T-helper 1 cell treated with Interleukin-12 subunit alpha and Interleukin-12 subunit beta and Interleukin-4 antibody, amounts not matched to agents 30 ng/mL and 1 ng/mL, for 36 hours (primary cell): ENCODE results near the gene LRBA. TPM values are rescaled to one million over a fixed set of nuclear protein-coding genes. Genes with fewer than 3 reads are reported as not detected.
"Not testable (repeated sequence)": the region's sequence is repeated elsewhere in the genome, so short reads cannot be mapped to it uniquely, and the experiment has no call there.

Experiments used
- intact Hi-C: fragments of 100-400 bp; cut with micrococcal nuclease; formaldehyde crosslinking; loops from one replicate; pipeline ENCODE4 v1.15.1; 2024
- total RNA-seq: library from RNA; stranded (reverse); gene quantifications from 2 replicates; pipeline ENCODE4 v1.2.3, GENCODE V29; 2022

The LRBA gene
- total RNA-seq, 1 donor from 2014 or later: 49.3 TPM

DNA sequence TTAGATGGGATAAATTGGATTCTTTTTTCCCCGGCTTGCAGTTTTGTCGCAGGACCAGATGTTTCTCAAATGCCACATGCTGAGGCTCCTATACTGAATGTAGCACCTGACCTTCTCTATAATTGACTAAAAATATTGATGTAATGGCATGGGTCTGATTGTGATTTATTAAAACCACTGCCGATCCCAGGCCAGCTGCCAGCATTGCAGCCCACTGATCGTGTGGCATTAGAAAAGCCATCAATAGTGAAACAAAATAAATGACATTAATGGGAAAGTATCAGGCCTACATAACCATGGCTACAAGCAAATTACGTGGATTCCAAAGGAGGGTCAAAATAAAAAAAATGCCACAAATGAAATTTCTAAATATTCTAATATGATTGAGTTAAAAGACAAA lies 334.4 kb downstream of the LRBA start:
- intact Hi-C loops: no loop called here

DNA sequence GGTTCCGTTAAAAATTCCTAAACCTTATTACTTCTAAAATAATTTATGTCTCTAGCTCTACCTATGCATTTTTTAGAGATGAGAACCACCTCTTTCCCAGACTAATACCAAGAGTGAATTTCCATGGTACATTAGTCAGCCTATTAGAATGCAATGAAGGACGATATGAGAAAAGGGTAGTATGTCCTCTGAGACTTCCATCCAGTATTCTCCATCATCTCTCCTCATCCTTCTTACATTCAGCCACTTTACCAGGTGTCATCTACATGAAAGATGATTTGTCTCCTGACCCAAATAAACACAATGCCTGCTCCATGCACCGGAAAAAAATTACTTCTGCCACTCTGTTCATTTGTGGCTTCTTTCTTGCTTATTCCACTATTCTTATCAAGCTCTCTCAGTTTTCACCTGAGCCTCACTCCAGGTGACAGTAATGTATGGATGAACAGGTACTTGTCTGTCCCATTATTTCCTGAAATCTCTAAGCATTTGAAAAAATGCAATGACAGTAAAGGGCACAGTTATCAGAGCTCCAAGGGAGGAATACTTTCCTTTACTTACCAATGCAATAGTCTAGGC lies 335.2 kb downstream of the LRBA start:
- intact Hi-C loops: no loop called here

DNA sequence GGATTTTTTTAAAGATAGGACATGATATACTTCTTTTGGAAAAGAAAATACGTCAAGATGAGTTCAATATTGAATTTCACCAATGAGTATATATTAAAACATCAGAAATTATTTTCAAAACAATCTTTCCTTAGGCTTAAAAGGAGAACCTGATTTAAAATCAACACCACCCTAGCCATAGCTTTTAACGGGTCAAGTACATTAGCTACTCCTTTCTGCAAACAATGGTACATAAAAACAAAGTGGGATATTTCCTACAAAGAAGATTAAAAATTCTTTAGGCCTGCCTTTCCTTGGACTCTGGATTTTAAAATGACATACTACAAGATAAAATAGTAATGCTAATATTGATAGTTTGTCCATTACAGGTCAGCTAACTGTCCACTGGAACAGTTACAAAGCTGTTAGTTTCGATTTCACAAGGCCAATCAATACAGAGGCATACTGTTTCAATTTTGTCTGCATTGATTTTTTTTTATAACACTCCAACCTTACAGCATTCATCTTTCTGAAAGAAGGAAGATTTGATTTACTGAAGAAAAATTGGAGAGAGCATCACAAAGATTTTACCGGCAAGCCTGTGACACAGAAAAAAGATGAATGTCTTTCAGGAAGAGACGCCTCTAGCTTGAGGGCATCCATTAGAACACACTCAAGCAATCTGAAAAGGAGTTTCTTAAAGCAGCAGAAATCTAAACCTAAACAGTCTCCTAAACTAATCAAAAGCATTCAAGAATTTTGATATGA lies 335.9 kb downstream of the LRBA start:
- intact Hi-C loops: no loop called here

DNA sequence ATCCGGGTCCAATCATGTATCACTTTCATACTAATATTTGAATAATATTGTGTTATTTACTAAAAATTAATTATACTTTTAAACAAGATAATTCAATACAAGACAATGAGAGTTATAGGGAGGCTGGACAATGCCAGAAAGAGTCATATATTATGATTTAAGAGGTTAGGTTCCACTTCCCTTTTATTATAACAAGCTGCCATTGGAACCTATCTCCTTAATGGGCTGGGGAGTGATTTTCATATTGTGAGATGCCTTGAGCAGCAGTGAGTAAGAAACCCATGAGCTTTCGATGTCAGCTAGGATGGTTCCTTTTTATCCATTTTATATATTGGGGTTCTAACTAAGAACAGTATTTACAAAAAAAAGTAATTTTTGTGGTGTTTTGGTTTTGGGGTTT lies 341.3 kb downstream of the LRBA start:
- intact Hi-C loops: no loop called here

DNA sequence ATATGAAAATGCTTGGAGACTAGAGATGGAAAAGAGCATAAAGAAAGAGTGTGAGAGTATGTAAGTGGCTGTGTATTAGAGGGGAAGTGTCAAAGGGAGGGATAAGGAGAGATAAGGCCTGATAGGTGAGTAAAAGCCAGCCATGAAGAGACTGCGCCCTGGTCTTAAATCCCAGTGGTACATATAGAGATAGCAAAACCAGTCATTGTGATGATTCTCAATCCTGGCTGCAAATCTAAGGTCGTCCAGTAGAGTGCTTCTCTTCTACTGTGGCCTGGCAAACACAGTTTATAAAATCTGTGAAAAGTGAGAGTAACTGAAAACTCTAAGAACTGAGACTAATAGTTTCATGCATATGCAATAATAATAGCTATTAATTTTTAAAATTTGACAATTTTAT lies 346.3 kb downstream of the LRBA start:
- intact Hi-C loops: no loop called here

DNA sequence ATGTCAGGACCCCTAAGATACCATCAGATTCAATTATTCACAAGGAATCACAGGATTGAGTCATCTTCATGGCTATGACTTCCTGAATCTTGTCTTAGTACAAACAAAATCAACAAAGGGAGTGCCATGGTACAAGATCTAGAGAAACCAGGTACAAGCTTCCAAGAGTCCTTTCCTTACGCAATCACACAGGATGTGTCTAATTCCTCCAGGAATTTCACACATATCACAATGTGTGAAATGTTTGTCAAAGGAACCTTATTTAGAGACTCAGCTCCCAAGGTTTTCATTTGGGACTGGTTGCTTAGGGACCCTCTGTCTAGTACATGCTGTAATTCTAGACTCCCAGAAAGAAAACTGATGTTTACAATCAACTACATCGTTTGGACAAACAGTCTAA lies 350.1 kb downstream of the LRBA start:
- intact Hi-C loops: no loop called here

DNA sequence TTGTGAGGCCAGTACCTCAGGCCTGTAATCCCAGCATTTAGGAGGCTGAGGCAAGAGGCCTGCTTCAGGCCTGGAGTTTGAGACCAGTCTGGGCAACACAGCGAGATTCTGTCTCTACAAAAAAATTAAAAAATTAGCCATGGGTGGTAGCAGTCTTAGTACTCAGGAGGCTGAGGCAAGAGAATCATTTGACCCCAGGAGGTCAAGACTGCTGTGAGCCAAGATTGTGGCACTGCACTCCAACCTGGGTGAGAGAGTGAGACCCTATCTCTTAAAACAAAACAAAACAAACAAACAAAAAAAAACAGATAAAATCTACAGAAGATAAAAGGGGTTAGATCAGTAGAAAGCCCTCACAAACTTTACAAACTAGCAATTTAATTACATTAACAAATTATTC lies 352.4 kb downstream of the LRBA start:
- intact Hi-C loops: no loop called here

DNA sequence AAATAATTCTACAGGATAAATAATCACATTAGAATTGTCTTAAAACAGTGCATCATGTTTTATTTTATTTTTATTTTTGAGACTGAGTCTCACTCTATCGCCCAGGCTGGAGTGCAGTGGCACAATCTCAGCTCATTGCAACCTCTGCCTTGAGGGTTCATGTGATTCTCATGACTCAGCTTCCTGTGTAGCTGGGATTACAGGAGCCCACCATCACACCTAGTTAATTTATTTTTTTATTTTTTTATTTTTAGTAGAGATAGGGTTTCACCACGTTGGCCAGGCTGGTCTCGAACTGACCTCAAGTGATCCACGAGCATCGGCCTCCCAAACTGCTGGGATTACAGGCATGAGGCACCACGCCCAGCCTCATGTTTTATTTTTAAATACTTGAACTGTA lies 353.5 kb downstream of the LRBA start:
- intact Hi-C loops: not testable (repeated sequence)

DNA sequence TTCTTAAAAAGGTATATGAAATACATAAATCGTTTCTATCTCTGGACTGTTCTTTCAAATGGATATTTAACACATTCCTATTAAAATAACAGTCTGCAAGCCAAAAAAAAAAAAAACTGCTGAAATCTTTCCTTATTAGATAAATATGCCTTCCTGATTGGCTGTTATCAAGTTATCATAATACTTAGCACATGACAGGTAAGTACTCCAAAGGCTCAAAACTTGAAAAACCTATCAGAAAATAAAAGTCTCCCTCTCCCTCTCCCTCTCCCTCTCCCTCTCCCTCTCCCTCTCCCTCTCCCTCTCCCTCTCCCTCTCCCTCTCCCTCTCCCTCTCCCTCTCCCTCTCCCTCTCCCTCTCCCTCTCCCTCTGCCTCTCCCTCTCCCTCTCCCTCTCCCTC lies 356.8 kb downstream of the LRBA start:
- intact Hi-C loops: not testable (repeated sequence)

DNA sequence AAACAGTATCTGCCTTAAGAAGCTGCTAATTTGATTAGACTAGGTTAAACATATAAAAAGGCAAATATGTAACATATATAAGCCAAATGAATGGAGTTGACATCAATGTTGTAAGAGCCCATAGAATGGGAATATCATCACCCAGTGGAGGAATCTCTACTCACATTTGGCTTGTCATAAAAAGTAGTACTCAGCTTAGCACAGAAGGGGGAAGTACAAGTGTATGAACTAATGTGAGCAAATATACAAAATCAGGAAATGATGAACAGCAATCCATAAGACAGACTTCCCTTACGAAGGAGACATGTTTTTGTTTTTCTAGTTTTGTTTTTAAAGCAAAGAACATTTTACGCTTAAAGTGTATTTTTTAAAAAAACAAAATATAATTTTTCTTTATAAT lies 358.2 kb downstream of the LRBA start:
- intact Hi-C loops: no loop called here

DNA sequence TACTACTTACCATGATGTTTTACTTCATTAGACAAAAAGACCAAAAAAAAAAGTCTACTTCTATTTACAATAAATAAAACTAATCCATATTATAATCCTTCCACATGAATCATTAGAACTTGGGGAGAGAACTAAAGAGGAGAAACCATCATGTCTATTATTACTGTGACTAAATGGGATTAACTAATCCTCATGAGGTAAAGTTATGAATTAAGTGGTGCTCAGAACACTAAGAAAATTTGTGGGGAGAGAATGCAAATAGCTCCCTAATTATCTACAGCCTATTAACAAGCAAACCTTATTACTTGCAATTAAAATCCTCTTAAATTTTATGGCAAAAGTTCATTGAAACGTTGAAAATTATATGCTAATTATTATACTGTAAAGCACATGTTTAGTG lies 364.3 kb downstream of the LRBA start:
- intact Hi-C loops: no loop called here

DNA sequence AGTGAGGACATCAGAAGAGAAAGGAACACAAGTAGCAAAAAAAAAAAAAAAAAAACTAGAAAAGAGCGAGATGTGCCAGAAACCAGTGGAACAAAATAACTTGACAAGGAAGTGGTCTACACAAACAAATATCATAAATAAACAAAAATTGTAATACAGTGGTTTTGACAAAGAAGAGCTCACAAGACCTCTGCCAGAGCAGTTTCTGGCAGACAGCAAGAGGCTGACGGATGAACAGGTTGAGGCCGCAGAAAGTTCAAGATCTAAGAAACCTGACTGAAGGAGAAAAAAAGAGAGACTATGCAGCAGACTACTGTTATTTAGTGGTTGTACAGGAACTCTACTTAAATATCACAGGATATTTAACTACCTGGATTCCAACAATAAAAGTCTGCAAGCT lies 367.0 kb downstream of the LRBA start:
- intact Hi-C loops: no loop called here

DNA sequence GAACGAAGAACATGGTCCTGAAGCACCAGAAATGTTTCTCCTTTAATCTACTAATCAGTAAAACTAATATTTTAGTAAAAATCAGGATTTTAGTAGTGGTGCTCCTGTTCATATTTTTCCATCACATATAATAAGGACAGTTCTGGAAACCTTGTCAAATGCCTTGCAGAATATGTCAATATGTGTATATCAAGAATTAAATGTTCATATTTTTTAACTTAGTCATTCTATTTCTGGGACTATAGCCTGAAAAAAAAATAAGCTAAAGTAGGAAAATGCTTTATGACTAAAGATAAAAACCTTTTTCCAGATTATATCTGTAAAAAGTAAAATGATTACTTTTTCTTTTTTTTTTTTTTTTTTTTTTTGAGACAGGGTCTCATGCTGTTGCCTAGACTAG lies 368.1 kb downstream of the LRBA start:
- intact Hi-C loops: no loop called here

DNA sequence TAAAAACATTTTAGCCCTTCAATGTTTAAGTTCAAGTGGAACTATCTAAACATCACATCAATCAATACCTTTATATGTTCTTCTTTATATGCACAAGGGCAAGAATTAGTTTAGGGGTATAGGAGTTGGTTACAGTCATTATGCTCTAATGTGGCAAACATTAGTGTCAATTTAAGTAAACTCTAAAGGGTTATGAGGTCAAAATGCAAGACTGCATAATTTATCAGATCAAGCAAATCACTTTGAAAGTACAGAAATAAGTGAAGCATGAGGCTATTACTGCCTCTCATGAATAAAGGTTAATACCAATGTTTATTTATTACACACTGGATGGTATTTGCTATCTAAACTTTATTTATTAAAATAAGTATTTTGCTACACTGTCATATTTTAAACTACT lies 373.5 kb downstream of the LRBA start:
- intact Hi-C loops: no loop called here

DNA sequence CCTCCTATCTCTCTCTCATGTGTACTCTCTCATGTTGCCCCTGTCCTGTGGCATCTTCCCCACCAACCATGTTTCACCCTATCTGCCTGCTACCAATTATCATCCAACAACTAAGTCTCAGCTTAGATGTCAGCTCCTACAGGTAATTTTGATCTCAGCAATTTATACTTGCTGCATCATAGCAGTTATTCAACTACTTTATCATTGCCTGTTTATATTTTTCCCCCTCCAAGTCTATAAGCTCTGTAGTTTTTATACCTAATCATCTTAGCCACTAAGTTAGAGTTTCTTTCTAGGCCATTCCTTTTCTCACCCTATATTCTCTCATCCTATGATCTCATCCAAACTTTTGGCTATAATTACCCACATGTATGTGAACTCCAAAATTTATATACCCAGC lies 382.4 kb downstream of the LRBA start:
- intact Hi-C loops: no loop called here

DNA sequence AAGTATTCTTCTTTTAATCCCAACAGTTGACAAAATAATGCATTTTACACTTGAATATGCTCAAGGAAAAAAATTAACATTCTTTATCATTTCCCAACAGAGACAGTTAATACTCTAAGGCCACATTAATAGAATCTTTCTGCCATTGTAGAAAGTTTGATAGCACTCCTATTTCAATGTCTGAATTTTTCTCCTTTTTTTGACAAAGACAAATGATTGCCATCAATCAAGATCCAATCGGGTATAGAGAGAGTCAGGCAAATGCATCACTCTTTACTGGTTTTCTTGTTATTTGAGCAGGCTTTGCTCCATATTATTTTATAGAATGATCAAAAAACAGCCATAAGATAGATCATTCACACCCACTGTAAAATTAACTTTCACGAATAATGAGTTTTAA lies 387.0 kb downstream of the LRBA start:
- intact Hi-C loops: no loop called here

DNA sequence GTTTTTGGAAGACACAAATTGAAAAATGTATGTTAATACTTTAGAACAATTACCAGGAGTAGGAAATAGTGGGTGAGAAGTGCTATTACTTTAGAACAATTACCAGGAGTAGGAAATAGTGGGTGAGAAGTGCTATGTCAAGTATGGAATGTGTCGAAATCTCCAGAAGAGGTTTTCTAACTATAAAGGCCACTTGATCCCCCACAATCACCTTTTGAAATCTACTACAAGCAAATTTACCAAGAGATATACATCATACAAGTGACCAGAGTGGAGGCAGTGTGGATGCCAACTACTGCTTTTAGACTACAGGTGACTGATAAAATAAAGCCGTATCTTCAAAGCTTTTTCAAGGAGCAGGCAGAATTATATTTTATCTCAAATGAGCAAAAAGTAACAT lies 390.1 kb downstream of the LRBA start:
- intact Hi-C loops: no loop called here

DNA sequence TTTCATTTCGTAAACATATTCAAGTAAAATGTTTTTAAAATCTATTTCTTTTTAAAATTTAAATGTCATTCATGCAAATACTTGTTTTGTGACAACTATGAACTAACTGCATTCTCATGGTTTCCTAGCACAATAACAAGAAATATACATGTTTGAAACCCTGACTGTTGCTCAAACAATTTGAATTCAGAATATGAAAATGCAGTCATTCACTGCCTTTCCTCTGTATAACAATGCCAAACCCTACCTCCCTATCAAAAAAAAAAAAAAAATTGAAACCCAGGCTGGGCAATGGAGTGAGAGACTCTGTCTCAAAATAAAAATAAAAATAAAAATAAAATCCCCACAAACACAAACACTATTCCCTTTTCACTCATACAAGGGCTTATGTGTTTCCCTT lies 391.0 kb downstream of the LRBA start:
- intact Hi-C loops: no loop called here

DNA sequence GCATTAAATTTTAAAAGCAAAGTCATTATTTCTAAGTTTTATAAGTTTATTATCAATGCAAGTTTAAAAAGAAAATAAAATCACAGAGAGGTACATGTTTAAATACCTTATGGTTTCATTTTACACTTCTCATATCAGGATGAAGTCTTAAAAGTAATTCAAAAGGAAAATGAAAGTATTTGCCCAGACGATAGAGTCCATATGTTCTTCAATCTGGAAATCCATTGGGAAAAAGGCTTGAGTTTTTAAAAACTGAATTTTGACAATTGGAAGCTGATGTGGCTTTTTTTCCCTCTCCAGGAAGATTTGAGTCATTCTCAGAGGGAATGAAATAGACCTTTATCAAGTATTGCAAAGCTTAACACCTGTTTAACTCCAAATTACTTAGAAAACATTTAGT lies 396.0 kb downstream of the LRBA start:
- intact Hi-C loops: no loop called here

DNA sequence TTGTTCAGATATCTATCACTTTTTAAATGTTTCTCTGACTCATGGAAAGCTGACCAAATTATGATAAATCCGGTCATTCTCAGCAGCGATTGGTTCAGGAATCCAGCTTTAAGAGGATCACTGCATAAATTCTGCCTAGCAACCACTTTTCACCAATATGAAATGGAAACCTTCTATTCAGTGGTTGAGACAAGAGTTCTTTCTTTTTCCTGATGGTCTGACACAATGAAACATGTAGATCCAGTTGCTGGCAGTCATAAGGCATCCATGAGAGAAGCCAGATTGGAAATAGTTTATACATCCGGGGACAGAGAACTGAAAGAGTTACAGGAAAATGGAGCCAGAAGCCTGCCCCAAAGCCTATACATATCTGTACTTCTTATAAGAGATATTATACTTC lies 406.0 kb downstream of the LRBA start:
- intact Hi-C loops: no loop called here

DNA sequence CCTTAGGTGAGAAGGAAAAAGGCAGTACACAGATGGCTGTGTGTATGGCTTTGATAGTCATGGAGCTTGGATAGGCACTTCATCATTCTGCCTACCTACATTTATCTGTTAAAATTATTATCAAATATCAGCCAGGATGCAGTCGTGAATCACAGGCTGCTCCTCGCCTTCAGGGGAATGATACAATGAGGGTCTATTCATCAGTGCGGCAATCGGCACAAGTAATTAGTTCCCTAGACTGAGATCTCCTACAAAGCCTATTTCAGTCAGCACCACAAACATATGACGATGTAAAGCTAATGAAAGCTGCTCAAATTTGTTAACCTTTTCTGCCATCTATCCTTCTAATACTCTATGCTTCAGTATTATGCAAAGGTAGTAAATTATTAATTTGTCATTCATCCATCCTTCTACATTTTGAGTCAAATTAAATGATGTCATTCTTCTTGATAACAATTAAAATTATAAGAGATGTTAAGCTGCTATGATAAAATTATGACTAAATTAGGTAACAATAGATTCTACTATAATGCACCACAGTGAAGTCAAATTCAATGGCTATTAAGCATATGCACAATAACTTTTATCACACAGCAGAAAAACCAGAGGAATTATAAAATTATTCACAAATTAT lies 414.2 kb downstream of the LRBA start:
- intact Hi-C loops: no loop called here

DNA sequence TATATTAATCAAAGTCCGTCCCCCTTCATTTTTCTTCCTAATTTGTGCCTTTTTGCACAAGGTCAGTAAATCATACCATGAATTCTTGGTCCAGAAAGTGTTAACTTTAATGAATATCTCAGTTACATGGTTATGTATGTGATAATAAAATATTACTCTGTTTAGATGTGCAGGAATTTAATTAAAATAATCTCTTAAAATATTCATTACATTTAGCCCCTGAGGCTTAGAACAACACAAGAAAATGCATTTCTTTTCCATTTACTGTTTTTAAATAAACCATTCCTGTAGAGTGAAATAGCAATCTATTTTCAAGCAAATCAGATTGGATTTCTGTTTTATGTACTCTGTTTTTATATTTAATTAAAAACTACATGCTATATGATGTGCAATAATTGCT lies 415.5 kb downstream of the LRBA start:
- intact Hi-C loops: no loop called here

DNA sequence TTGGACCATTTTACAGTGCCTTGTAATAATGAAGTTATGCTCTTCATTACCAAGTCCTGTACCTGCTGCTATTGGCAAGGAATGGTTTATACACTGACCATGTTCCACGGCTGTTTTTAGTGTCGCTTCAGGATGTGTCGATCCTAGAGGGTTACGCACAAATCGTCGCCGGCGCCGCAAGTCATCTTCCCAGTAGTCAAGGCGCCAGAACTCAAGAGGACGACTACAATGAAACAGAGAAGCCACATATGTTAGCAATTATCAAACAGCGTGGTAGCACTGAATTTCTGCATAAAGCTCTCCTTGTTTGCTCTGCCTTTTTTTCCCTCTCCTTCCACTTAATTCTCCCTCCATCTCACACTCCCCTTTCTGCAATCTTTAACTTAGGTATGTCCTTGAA lies 416.2 kb downstream of the LRBA start:
- intact Hi-C loops: no loop called here
